Trophoblast cell (in vitro differentiated cells and primary cell): ENCODE results near the gene GGCX.
A peak's percentile ranks its signal among the peaks of the same experiment; 100 is the strongest.

ENCODE experiments used
- DNase-seq, 2 donors: peaks; one replicate each; pipeline ENCODE4 v3.0.0-alpha.2; 2016
- H2AFZ ChIP-seq: 2 replicates; pipeline ENCODE4 v1.6.1; 2013; ENCODE audit warnings: low read length, moderate library complexity, mild to moderate bottlenecking; ENCODE audit not compliant: insufficient read depth, poor library complexity
- H2AK5ac ChIP-seq: 2 replicates; pipeline ENCODE4 v1.6.1; 2013; ENCODE audit warnings: mild to moderate bottlenecking, low read length
- H2BK120ac ChIP-seq: 2 replicates; pipeline ENCODE4 v1.6.1; 2013; ENCODE audit warnings: low read length, mild to moderate bottlenecking, moderate library complexity; ENCODE audit not compliant: insufficient read depth, poor library complexity
- H2BK12ac ChIP-seq: 2 replicates; pipeline ENCODE4 v1.6.1; 2013; ENCODE audit warnings: mild to moderate bottlenecking, low read length, moderate library complexity
- H2BK5ac ChIP-seq: 2 replicates; pipeline ENCODE4 v1.6.1; 2013; ENCODE audit warnings: low read length, low read depth, moderate library complexity, mild to moderate bottlenecking; ENCODE audit not compliant: poor library complexity
- H3K14ac ChIP-seq: 2 replicates; pipeline ENCODE4 v1.6.1; 2013; ENCODE audit warnings: mild to moderate bottlenecking, low read length
- H3K18ac ChIP-seq: 2 replicates; pipeline ENCODE4 v1.6.1; 2013; ENCODE audit warnings: mild to moderate bottlenecking, low read length
- H3K23ac ChIP-seq: 2 replicates; pipeline ENCODE4 v1.6.1; 2013; ENCODE audit warnings: low read length
- H3K27ac ChIP-seq: 2 replicates; pipeline ENCODE4 v1.5.1; 2013; ENCODE audit warnings: low read depth, mild to moderate bottlenecking, inconsistent platforms, low read length, moderate library complexity
- H3K27me3 ChIP-seq: 2 replicates; pipeline ENCODE4 v1.6.1; 2013; ENCODE audit warnings: inconsistent platforms, mild to moderate bottlenecking, low read length, moderate library complexity; ENCODE audit not compliant: insufficient read depth
- H3K36me3 ChIP-seq, 2 experiments: 1 replicate in 1 of 2; 2 replicates in 1 of 2; pipeline ENCODE4 v1.6.1; 2013; ENCODE audit warnings: low read length in 2 of 2, mild to moderate bottlenecking in 2 of 2, moderate library complexity in 1 of 2; ENCODE audit not compliant: insufficient read depth in 2 of 2, control insufficient read depth in 1 of 2
- H3K4ac ChIP-seq: 2 replicates; pipeline ENCODE4 v1.6.1; 2013; ENCODE audit warnings: low read depth, mild to moderate bottlenecking, low read length, moderate library complexity
- H3K4me1 ChIP-seq, 2 experiments: 1 replicate in 1 of 2; 2 replicates in 1 of 2; pipeline ENCODE4 v1.6.1; 2013; ENCODE audit warnings: low read length in 2 of 2, mild to moderate bottlenecking in 2 of 2, moderate library complexity in 1 of 2; ENCODE audit not compliant: insufficient read depth in 2 of 2, control insufficient read depth in 1 of 2
- H3K4me2 ChIP-seq: 2 replicates; pipeline ENCODE4 v1.6.1; 2013; ENCODE audit warnings: inconsistent platforms, mild to moderate bottlenecking, low read length, moderate library complexity
- H3K4me3 ChIP-seq: 2 replicates; pipeline ENCODE4 v1.5.1; 2013; ENCODE audit warnings: mild to moderate bottlenecking, low read depth, low read length, inconsistent platforms
- H3K79me1 ChIP-seq: one replicate; pipeline ENCODE4 v1.6.1; 2013; ENCODE audit warnings: low read length
- H3K79me2 ChIP-seq: 2 replicates; pipeline ENCODE4 v1.6.1; 2013; ENCODE audit warnings: low read length, mild to moderate bottlenecking; ENCODE audit not compliant: control insufficient read depth, insufficient read depth, poor library complexity
- H3K9ac ChIP-seq: 2 replicates; pipeline ENCODE4 v1.6.1; 2013; ENCODE audit warnings: mild to moderate bottlenecking, low read length
- H3K9me3 ChIP-seq: 2 replicates; pipeline ENCODE4 v1.6.1; 2013; ENCODE audit warnings: low read depth, mild to moderate bottlenecking, control low read depth, inconsistent platforms, low read length; ENCODE audit not compliant: insufficient read depth
- H4K12ac ChIP-seq: 2 replicates; pipeline ENCODE4 v1.6.1; 2013; ENCODE audit warnings: low read depth, mild to moderate bottlenecking, low read length, moderate library complexity
- H4K8ac ChIP-seq: 2 replicates; pipeline ENCODE4 v1.6.1; 2013; ENCODE audit warnings: low read depth, mild to moderate bottlenecking, low read length, moderate library complexity
- H4K91ac ChIP-seq: one replicate; pipeline ENCODE4 v1.6.1; 2013; ENCODE audit warnings: low read depth, mild to moderate bottlenecking, low read length, moderate library complexity
- WGBS: extraction: QIAGEN DNeasy Blood & Tissue Kit; methylation state at CpG from one replicate; pipeline ENCODE4 v1.1.7; 2013; ENCODE audit warnings: missing lambda C conversion rate; ENCODE audit not compliant: insufficient read length, insufficient coverage; ENCODE audit errors: extremely low coverage; 5-methylcytosine and 5-hydroxymethylcytosine counted together

GGCX gene

DNA sequence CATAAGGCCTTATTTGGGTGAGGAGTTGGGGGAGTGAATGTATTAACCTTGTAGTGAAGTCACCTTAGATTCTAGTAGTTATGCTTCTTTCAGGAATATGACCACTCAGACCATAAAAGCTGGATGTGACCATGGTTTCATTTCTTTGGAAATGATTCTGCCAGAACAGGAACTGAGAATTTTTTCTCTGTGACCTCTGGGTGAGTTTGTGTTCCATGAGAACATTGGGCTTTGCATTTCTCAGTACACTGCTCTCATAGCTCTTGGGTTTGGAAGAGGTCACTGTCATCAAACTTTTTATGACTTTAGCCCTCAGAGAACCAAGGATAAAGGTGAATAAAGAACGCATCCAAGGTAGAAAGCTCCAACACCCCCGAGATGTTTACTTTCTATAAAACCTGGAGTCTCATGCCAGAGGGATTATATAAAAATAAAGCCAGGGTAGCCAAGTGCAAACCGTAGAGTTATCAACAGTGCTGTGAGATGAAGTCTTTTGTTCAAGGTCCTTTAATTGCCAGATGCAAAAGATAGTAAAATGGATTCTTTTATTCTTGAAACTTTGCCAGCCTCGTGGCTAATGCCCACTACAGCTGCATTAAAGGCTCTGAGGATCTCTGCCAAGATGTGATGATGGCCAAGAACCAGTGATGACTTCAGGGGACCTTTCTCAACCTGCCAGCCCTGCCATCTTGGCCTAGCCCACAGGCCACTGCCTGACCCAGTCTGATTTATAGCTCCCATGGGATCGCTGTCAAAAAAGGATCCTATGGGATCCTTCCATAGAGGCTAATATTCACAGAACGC, 50.1 kb downstream of the GGCX start:
- Histone ChIP-seq H3K27ac (no peak overlapping the region), H3K23ac (no peak overlapping the region), H2AFZ (no peak overlapping the region), H3K4me2 (no peak overlapping the region), H2BK12ac (no peak overlapping the region), H2BK5ac (no peak overlapping the region), H3K9ac (no peak overlapping the region), H3K79me2 (no peaks in the 10 kb centered on the region), H2BK120ac (no peak overlapping the region), H4K91ac (no peak overlapping the region), H3K9me3 (no peaks in the 10 kb centered on the region), H4K8ac (no peak overlapping the region), H3K18ac (no peak overlapping the region), H3K36me3 (no peaks in the 10 kb centered on the region), H3K79me1 (no peaks in the 10 kb centered on the region), H2AK5ac (no peak overlapping the region), H3K14ac (no peak overlapping the region), H3K27me3 (no peaks in the 10 kb centered on the region), H3K4me3 (no peak overlapping the region), H3K4me1 (no peaks in the 10 kb centered on the region), H4K12ac (no peak overlapping the region), H3K4ac (no peak overlapping the region)
- DNase-seq = no peak
- WGBS = no CpG with 5 or more reads among the region's 6 CpGs

DNA sequence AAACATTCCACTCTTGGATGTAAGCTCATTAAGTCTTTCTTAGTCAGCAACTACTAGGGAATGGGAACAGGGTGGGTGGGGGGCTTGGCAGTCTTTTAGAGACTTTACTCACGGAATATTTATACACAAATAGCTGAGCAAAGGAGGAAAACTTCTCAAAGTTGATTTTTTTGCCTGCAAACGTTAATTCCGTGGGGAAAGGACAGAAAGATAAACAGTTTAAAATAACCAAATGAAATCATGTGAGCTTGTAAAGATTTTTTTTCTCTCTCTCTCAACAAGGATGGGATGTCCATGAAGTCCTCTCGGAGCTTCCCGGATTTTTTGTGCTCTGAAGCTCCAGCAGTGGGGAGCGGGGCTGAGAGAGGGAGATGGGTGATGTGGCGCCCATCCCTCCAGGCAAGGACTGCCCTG, 54.5 kb downstream of the GGCX start:
- Histone ChIP-seq H2BK12ac (no peak overlapping the region), H3K27me3 (no peaks in the 10 kb centered on the region), H3K18ac (no peak overlapping the region), H4K8ac (no peak overlapping the region), H2BK120ac (no peak overlapping the region), H3K4me2 (no peak overlapping the region), H3K4me1 (no peaks in the 10 kb centered on the region), H3K4me3 (no peak overlapping the region), H3K4ac (no peak overlapping the region), H3K79me2 (no peaks in the 10 kb centered on the region), H3K9ac (no peak overlapping the region), H2BK5ac (no peak overlapping the region), H3K79me1 (no peaks in the 10 kb centered on the region), H3K9me3 (no peaks in the 10 kb centered on the region), H3K36me3 (no peaks in the 10 kb centered on the region), H4K12ac (no peak overlapping the region), H3K14ac (no peak overlapping the region), H4K91ac (no peak overlapping the region), H2AFZ (no peak overlapping the region), H3K27ac (no peak overlapping the region), H3K23ac (no peak overlapping the region), H2AK5ac (no peak overlapping the region)
- no CpG with 5 or more reads among the region's 7 CpGs for WGBS
- no peak for DNase-seq

DNA sequence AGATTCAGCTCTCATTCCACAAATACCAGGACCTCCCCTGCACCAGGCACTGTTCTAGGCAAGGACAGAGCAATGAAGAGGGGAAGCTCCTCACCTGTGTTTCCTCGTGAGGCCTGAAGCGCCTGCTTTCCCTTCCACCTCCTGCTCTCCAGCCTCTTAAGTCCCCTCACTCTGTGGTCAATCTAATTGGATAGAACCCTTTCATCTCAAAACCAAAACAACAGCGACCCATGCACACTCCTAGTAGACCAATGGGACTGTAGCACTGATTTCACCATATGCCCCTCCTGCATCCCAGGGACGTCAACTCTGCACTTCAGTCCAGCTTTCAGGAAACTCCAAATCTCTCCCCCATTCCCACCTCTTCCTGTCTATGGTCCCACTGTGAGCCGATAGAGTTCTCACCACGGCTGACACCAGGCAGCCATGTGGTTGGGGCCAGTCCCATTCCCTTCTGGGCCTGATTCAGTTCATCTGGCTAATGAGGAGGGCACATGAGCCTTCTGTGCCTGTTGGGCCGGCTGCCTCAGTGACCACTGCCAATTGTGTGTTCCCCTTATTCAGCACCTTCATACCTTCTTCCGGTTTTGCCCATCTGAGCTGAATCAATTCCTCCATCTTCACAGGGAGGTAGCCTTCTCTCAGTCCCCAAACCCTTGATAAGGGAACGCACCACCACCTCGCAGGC, 55.6 kb downstream of the GGCX start:
- no peak overlapping the region for H4K91ac ChIP-seq
- H3K18ac ChIP-seq = no peak overlapping the region
- no peak overlapping the region for H3K4me3 ChIP-seq
- H3K27ac ChIP-seq = no peak overlapping the region
- no peak overlapping the region for H3K23ac ChIP-seq
- H3K27me3 ChIP-seq = no peaks in the 10 kb centered on the region
- no peak overlapping the region for H4K8ac ChIP-seq
- no peak overlapping the region for H2BK5ac ChIP-seq
- no peak for DNase-seq
- WGBS = no CpG with 5 or more reads among the region's 10 CpGs
- no peaks in the 10 kb centered on the region for H3K79me2 ChIP-seq
- H4K12ac ChIP-seq = no peak overlapping the region
- H3K79me1 ChIP-seq = no peaks in the 10 kb centered on the region
- H2AFZ ChIP-seq = no peak overlapping the region
- no peak overlapping the region for H2BK12ac ChIP-seq
- no peak overlapping the region for H2AK5ac ChIP-seq
- no peak overlapping the region for H3K4ac ChIP-seq
- no peaks in the 10 kb centered on the region for H3K9me3 ChIP-seq
- H2BK120ac ChIP-seq = no peak overlapping the region
- no peaks in the 10 kb centered on the region for H3K36me3 ChIP-seq
- H3K4me2 ChIP-seq = no peak overlapping the region
- no peak overlapping the region for H3K9ac ChIP-seq
- H3K14ac ChIP-seq = no peak overlapping the region
- H3K4me1 ChIP-seq = no peaks in the 10 kb centered on the region

DNA sequence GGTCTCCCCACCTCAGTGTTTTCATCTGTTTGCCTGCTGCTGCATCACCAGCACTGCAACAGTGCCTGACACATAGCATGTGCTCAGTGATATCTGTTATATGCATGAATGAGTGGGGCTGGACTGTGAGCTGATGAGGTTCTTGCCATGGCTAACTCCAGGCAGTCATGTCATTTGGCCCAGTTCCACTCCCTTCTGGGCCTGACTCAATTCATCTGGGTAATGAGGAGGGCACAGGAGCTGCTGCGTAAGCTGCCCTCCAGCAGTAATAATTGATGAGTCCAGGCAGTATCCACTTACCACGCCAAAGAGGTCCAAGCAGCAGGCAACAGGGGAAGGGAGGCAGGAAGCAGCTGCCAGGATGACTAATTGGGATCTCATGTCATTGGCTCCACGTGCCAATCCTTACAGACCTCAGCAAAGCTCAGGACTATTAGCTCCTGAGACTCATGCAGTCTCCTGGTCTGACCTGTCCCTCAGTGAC, 56.5 kb downstream of the GGCX start:
- H2AK5ac ChIP-seq = no peak overlapping the region
- no peaks in the 10 kb centered on the region for H3K79me2 ChIP-seq
- H3K9ac ChIP-seq = no peak overlapping the region
- DNase-seq = peak; percentile 49 to 59
- H3K18ac ChIP-seq = no peak overlapping the region
- no CpG with 5 or more reads among the region's 3 CpGs for WGBS
- no peak overlapping the region for H4K8ac ChIP-seq
- H3K9me3 ChIP-seq = no peaks in the 10 kb centered on the region
- no peaks in the 10 kb centered on the region for H3K36me3 ChIP-seq
- no peak overlapping the region for H2AFZ ChIP-seq
- H3K14ac ChIP-seq = no peak overlapping the region
- H3K4ac ChIP-seq = no peak overlapping the region
- no peak overlapping the region for H3K27ac ChIP-seq
- H2BK5ac ChIP-seq = no peak overlapping the region
- H2BK120ac ChIP-seq = no peak overlapping the region
- H4K12ac ChIP-seq = no peak overlapping the region
- no peaks in the 10 kb centered on the region for H3K27me3 ChIP-seq
- H2BK12ac ChIP-seq = no peak overlapping the region
- no peak overlapping the region for H4K91ac ChIP-seq
- no peaks in the 10 kb centered on the region for H3K79me1 ChIP-seq
- no peak overlapping the region for H3K4me2 ChIP-seq
- H3K23ac ChIP-seq = no peak overlapping the region
- no peak overlapping the region for H3K4me3 ChIP-seq
- no peaks in the 10 kb centered on the region for H3K4me1 ChIP-seq
